Superior temporal gyrus (tissue), 1 donor: ENCODE results near the gene PELI1.

Experiments used
- DNase-seq: peaks from one replicate; pipeline ENCODE4 v3.0.0-alpha.2; 2016; ENCODE audit errors: extremely low spot score

PELI1 gene

GRCh38 chr2:64157792-64158191 is 13.6 kb upstream of the PELI1 start:
- DNase-seq, result no peak

GRCh38 chr2:64153811-64154210 is 9.6 kb upstream of the PELI1 start:
- DNase-seq, result no peak

GRCh38 chr2:64151476-64151875 is 7.3 kb upstream of the PELI1 start:
- no peak for DNase-seq

- no peak for DNase-seq
Observed at GRCh38 chr2:64145714-64146113, 1.5 kb upstream of the PELI1 start.

GRCh38 chr2:64145119-64145518 is 899 bp upstream of the PELI1 start:
- no peak for DNase-seq

- peak; percentile 74 for DNase-seq
Observed at GRCh38 chr2:64143169-64144056, 807 bp downstream of the PELI1 start.

- DNase-seq, result peak; percentile 67
Observed at GRCh38 chr2:64142741-64143168, 1.5 kb downstream of the PELI1 start.

- peak; percentile 78 for DNase-seq
Observed at GRCh38 chr2:64141674-64142405, 2.4 kb downstream of the PELI1 start.

GRCh38 chr2:64140665-64141200 is 3.5 kb downstream of the PELI1 start:
- peak; percentile 46 for DNase-seq

GRCh38 chr2:64139956-64140355 is 4.3 kb downstream of the PELI1 start:
- no peak for DNase-seq

GRCh38 chr2:64137996-64138395 is 6.2 kb downstream of the PELI1 start:
- DNase-seq, result no peak

- DNase-seq, result no peak
Observed at GRCh38 chr2:64137567-64137966, 6.7 kb downstream of the PELI1 start.

GRCh38 chr2:64135421-64135820 is 8.8 kb downstream of the PELI1 start:
- no peak for DNase-seq

- DNase-seq, result no peak
Observed at GRCh38 chr2:64134813-64135212, 9.4 kb downstream of the PELI1 start.

- no peak for DNase-seq
Observed at GRCh38 chr2:64133828-64134227, 10.4 kb downstream of the PELI1 start.

- no peak for DNase-seq
Observed at GRCh38 chr2:64133354-64133753, 10.9 kb downstream of the PELI1 start.

GRCh38 chr2:64130333-64130732 is 13.9 kb downstream of the PELI1 start:
- DNase-seq, result no peak

GRCh38 chr2:64128943-64129391 is 15.3 kb downstream of the PELI1 start:
- peak; percentile 77 for DNase-seq

GRCh38 chr2:64128406-64128805 is 15.8 kb downstream of the PELI1 start:
- no peak for DNase-seq

- no peak for DNase-seq
Observed at GRCh38 chr2:64127119-64127518, 17.1 kb downstream of the PELI1 start.

- DNase-seq, result no peak
Observed at GRCh38 chr2:64126601-64127000, 17.6 kb downstream of the PELI1 start.

GRCh38 chr2:64124571-64124970 is 19.6 kb downstream of the PELI1 start:
- DNase-seq, result no peak

- no peak for DNase-seq
Observed at GRCh38 chr2:64124168-64124567, 20.1 kb downstream of the PELI1 start.
